ENCODE results near the gene STAT5B.

STAT5B gene

DNA sequence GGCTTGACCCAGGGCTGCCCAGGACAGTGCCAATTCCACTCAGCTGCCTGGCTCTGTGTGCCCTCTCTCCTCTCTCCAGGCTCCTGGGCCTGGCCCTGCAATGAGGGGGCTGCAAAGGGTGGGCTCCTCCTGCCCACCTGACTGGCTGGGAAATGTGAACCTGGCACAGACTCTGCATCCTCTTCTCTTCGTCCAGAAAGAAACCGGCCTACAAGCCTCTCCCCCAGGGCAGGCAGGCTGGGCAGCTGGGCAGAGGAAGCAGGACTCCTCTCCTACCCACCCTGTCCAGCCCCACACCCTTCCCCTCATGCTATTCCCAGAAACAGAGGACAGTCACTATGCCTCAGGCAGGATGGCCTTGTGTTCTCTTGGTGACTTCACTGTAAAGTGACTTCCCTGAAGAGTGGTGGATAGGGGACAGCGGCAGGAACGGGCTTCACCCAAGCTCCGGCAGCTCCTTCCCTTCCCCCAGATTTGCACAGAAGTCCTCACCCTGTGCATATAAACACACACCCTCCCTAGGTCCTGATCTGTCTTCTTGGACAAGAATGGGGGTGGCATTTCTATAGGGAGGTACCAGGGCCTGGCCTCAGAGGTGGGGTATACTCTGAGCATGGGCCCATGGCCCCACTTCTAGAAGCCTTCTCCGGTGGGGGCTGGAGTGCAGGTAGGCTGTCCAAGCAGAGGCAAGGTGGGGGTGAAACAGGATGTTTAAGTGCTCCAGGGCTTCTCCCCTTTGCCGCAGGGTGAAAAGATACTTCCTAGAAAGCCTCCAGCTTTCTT lies 7.2 kb upstream of the STAT5B start:
- TF ChIP-seq CTCF (IDR thresholded peaks at IDR 0.05; ENCODE audit: low read depth, low read length), result no peak
- no peak overlapping the region for H3K4me3 ChIP-seq (ENCODE audit: low read depth, low read length)
- in situ Hi-C loops (cut with HindIII; ENCODE audit: low sequenced_read_pairs), result no loop called here
- DNase-seq (ENCODE audit: low read depth, low spot score), result no peak

DNA sequence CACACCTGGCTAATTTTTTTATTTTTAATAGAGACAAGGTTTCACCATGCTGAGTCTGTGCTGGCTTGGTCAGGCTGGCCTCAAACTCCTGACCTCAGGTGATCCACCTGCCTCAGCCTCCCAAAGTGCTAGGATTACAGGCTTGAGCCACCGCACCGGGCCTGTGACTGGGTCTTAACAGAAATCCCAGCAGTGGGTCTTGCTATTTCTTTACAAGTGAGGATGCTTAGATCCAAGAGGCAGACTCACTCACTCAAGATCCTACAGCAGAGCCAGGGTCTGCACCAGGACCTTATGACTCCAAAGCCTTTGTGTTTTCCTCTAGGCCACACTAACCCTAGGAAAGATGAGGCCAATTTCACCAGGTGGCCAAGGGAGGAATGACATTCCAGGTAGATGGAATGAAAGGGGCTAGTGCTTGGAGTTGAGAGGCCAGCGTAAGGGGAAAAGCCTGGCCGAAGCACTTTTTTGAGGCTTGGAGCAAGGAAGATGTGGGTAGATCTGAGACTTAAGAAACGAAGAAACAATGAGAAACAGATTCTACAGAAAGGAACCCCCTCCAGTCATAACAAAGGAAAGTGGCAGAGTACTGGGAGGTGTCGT lies 6.4 kb upstream of the STAT5B start:
- in situ Hi-C loops (cut with HindIII; ENCODE audit: low sequenced_read_pairs), result no loop called here
- H3K4me3 ChIP-seq (ENCODE audit: low read depth, low read length), result no peak overlapping the region

GRCh38 chr17:42281571-42282096 lies 5.4 kb upstream of the STAT5B start:
- DNase-seq (ENCODE audit: low read depth, low spot score), result no peak

More for the DNA sequence above, 6.4 kb upstream of the STAT5B start:
- no peak for DNase-seq (ENCODE audit: low read depth, low spot score)
- no peak for TF ChIP-seq CTCF (IDR thresholded peaks at IDR 0.05; ENCODE audit: low read depth, low read length)

GRCh38 chr17:42279776-42280630 lies 3.8 kb upstream of the STAT5B start:
- in situ Hi-C loops (cut with HindIII; ENCODE audit: low sequenced_read_pairs), result no loop called here
- TF ChIP-seq CTCF (IDR thresholded peaks at IDR 0.05; ENCODE audit: low read depth, low read length), result no peak
- H3K4me3 ChIP-seq (ENCODE audit: low read depth, low read length), result no peak overlapping the region
- no peak for DNase-seq (ENCODE audit: low read depth, low spot score)

More at GRCh38 chr17:42281571-42282096, 5.4 kb upstream of the STAT5B start:
- no peak overlapping the region for H3K4me3 ChIP-seq (ENCODE audit: low read depth, low read length)
- in situ Hi-C loops (cut with HindIII; ENCODE audit: low sequenced_read_pairs), result no loop called here
- TF ChIP-seq CTCF (IDR thresholded peaks at IDR 0.05; ENCODE audit: low read depth, low read length), result no peak

DNA sequence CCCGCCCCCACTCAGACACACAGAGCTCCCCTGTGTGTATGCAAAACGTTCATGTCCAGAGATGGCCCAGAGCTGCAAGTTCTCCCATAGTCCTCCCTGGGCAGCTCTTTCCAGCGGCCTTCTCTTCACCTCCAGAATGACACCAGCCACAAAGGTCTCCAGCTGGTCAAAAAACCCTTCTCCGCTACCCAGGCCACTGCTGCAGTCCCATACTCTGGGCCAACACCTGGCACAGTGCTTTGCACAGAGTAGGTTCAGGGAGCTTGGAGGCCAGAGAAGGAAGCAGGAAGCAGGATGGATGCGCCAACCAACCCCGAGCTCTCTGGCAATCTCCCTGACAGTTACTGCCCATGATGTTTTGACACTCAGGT lies 1.1 kb upstream of the STAT5B start:
- no peak for DNase-seq (ENCODE audit: low read depth, low spot score)

More for the DNA sequence above, 1.1 kb upstream of the STAT5B start:
- in situ Hi-C loops (cut with HindIII; ENCODE audit: low sequenced_read_pairs), result no loop called here
- TF ChIP-seq CTCF (IDR thresholded peaks at IDR 0.05; ENCODE audit: low read depth, low read length), result no peak
- no peak overlapping the region for H3K4me3 ChIP-seq (ENCODE audit: low read depth, low read length)

Measured in astrocyte of the spinal cord (primary cell).